ENCODE data around the gene ASIC2.

Gene ASIC2

DNA sequence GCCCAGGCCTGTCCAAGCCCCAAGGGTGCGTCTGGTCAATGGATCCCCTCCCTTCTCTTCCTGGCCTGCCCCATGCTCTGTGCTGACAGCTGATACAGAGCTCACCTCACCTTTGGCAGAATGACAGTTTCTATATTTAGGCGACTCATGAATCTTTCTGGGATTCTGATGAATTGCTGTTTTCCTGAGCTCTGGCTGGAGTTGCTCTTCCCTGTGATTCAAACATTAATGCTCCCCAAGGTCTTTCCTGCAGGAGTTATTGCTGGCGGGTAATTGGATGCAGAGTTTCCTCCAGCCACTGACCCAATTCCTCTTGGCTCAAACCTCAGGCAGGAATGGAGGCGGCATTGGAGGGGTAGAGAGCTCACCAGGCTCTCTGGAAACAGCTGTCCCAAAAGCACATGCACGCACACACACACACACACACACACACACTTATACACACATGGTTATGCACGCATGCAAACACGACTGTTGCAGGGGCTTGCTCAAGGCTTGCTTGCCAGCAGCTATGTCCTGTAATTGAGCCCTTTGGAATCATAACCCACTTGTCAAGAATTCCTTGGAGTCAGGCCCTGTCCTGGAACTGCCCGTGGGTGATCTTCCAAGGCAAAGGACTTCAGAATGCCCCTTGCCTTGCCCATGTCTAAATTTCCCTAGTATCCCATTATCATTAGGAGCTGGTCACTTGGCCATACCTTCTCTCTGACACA, 128.8 kb downstream of the ASIC2 start:
- TF ChIP-seq, protein P1, sequence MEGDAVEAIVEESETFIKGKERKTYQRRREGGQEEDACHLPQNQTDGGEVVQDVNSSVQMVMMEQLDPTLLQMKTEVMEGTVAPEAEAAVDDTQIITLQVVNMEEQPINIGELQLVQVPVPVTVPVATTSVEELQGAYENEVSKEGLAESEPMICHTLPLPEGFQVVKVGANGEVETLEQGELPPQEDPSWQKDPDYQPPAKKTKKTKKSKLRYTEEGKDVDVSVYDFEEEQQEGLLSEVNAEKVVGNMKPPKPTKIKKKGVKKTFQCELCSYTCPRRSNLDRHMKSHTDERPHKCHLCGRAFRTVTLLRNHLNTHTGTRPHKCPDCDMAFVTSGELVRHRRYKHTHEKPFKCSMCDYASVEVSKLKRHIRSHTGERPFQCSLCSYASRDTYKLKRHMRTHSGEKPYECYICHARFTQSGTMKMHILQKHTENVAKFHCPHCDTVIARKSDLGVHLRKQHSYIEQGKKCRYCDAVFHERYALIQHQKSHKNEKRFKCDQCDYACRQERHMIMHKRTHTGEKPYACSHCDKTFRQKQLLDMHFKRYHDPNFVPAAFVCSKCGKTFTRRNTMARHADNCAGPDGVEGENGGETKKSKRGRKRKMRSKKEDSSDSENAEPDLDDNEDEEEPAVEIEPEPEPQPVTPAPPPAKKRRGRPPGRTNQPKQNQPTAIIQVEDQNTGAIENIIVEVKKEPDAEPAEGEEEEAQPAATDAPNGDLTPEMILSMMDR (IDR thresholded peaks at IDR 0.05; ENCODE audit: low read depth, low read length), result no peak
- no peak for DNase-seq (ENCODE audit: low read depth in 2 of 2)
- H3K4me3 ChIP-seq (replicated peaks in 1 of 2; ENCODE audit: low read depth in 2 of 2, low read length in 2 of 2), result no peak overlapping the region

DNA sequence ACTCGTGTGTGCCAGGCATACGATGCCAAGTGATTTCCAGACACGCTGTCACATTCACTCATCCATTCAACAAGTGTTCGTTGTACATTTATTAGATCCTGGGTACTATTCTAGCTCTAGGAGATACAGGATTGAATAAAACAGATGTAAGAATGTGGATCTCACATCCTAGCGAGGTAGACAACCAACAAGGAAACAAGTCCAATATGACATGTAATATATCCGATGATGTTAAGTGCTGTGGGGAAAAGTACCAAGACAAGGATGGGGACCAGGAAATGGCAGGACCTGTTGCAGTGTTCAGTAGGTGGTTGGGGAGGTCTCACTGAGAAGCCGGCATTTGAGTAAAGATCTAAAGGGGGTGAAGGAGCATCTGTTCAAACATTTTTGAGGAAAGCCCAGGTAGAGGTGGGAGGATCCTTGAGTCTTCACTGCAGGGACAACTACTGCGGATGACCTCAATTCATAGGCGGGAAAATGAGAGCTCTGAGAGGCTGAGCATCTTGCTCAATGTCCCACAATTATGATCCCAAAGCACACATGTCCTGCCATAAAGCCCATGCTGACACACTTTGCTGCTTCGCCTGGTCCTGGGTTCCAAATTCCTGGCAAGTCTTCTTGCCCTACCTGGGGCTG, 129.4 kb downstream of the ASIC2 start:
- TF ChIP-seq, protein P1 (IDR thresholded peaks at IDR 0.05; ENCODE audit: low read depth, low read length), result no peak
- DNase-seq (ENCODE audit: low read depth in 2 of 2), result no peak
- no peak overlapping the region for H3K4me3 ChIP-seq (replicated peaks in 1 of 2; ENCODE audit: low read depth in 2 of 2, low read length in 2 of 2)

GRCh38 chr17:33154869-33155455, 138.1 kb downstream of the ASIC2 start:
- H3K4me3 ChIP-seq (replicated peaks in 1 of 2; ENCODE audit: low read depth in 2 of 2, low read length in 2 of 2), result no peak overlapping the region
- TF ChIP-seq, protein P1 (IDR thresholded peaks at IDR 0.05; ENCODE audit: low read depth, low read length), result no peak
- DNase-seq (ENCODE audit: low read depth in 2 of 2), result no peak

GRCh38 chr17:33152783-33153182, 140.3 kb downstream of the ASIC2 start:
- no peak for DNase-seq (ENCODE audit: low read depth in 2 of 2)
- H3K4me3 ChIP-seq (replicated peaks in 1 of 2; ENCODE audit: low read depth in 2 of 2, low read length in 2 of 2), result no peak overlapping the region
- TF ChIP-seq, protein P1 (IDR thresholded peaks at IDR 0.05; ENCODE audit: low read depth, low read length), result no peak

DNA sequence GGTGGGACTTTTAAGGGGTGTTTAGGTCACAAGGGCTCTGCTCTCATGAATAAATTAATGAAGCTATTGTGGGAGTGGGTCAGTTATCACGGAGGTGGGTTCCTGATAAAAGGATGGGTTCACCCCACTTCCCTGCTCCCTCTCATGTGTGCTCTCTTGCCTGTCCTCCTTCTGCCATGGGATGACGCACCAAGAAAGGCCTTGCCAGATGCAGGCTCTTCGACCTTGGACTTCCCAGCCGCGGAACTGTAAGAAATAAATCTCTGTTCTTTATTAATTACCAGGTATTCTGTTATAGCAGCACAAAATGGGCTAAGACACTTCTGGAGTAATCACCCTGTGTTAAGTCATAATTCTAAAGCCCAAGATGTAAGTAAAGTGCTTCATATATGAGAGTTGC, 141.5 kb downstream of the ASIC2 start:
- H3K4me3 ChIP-seq (replicated peaks in 1 of 2; ENCODE audit: low read depth in 2 of 2, low read length in 2 of 2), result no peak overlapping the region
- TF ChIP-seq, protein P1 (IDR thresholded peaks at IDR 0.05; ENCODE audit: low read depth, low read length), result no peak
- DNase-seq (ENCODE audit: low read depth in 2 of 2), result no peak

DNA sequence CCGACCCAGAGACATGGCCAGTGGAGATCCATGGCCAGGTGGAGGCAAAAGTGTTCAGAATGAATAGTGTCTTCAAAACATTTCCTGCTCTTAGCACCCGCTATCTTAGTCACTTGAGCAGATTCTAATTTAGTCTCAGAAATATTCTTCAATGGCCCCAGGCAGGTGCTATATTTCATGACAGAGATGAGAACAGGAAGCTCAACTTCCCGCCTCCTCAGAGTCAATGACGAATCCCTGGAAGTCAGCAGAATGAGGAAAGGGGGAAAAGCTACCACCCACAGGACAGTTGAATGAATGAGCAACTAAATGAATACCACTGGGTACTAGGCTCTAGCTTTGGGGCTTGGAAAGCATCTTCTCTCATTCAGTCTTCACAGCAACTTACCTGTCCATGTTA, 147.2 kb downstream of the ASIC2 start:
- no peak overlapping the region for H3K4me3 ChIP-seq (replicated peaks in 1 of 2; ENCODE audit: low read depth in 2 of 2, low read length in 2 of 2)
- DNase-seq (ENCODE audit: low read depth in 2 of 2), result no peak
- TF ChIP-seq, protein P1 (IDR thresholded peaks at IDR 0.05; ENCODE audit: low read depth, low read length), result no peak
